ENCODE data around the gene KIAA1755.

Gene KIAA1755

GRCh38 chr20:38202153-38202981 is 58.2 kb downstream of the KIAA1755 start:
- DNase-seq: no peak

DNA sequence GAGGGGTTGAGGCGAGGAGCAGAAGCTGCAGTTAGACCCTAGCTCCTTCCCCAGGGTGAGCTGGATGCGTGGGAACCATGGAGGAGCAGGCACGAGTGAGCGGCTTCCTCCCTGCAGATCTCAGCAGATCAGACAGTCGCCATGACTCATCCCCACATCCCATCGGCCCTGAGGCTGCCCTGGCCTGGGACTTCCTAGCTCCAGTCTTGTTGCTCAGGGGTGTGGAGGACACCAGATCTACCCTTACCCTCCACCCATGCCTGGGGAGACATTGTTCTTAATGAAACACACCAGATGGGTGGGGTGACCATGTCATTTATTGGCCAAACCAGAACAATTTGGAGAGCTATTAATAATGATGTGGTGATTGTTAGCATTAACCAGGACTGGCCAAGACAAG is 59.2 kb downstream of the KIAA1755 start:
- DNase-seq: no peak

DNA sequence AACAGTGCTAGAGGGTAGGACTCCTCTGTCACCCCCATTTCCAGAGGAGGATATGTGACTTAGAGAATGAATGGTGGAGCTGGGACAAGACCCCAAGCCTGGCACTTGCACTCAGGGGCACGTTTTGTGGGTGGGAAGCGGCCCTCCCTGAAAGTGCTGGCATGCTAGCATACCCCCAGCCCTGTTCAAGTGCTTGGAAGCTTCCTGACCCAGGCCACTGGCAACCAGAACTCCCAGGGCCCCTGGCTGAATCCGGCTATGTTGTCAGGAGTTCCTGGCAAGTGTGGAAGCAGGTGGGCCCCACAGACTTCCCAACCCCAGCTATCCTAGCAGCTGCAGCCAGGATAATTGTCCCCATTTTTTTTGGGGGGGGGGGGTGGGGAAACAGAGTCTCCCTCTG is 59.9 kb downstream of the KIAA1755 start:
- no peak for DNase-seq

DNA sequence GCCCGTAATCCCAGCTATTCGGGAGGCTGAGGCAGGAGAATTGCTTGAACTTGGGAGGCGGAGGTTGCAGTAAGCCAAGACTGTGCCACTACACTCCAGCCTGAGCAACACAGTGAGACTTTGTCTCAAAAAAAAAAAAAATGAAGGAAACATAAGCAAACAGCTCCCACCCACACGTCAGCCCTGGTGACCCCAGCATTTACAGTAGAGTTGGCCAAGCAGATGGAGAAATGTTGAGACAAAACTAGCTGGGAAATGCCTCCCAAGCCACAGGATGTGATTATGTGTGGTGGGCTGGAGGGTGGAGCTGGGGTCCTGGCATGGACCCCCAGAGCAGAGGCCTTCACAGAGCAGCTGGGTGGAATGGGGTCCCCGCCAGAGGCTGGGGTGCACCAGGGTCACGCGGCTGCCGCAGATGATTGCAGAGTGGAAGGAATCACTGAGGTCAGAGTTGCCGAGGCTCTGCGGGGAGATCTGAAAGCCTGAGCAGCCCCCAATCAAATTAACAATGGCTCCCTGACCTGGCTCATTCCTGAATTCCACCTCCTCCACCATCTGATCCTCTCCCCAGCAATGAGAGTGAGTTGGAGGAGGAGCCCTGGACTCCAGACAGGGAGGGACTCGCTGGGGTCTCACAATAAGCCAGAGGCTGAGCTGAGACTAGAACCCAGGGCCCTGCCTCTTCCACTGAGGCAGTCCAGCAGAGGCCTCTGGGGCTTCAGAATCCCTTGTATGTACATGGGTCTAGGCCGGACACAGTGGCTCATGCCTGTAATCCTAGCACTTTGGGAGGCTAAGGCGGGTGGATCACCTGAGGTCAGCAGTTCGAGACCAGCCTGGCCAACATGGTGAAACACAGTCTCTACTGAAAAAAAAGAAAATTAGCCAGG is 60.8 kb downstream of the KIAA1755 start:
- no peak for DNase-seq

- no peak for DNase-seq
Measured at GRCh38 chr20:38198238-38198861, 62.2 kb downstream of the KIAA1755 start.

- no peak for DNase-seq
Measured at GRCh38 chr20:38197619-38198018, 62.9 kb downstream of the KIAA1755 start.

GRCh38 chr20:38197217-38197616 is 63.3 kb downstream of the KIAA1755 start:
- no peak for DNase-seq

- DNase-seq: no peak
Measured at GRCh38 chr20:38196592-38196991, 63.9 kb downstream of the KIAA1755 start.

GRCh38 chr20:38196076-38196475 is 64.5 kb downstream of the KIAA1755 start:
- no peak for DNase-seq

- DNase-seq: no peak
Measured at GRCh38 chr20:38195521-38195920, 65.0 kb downstream of the KIAA1755 start.

GRCh38 chr20:38194971-38195504 is 65.5 kb downstream of the KIAA1755 start:
- DNase-seq: no peak

- DNase-seq: no peak
Measured at GRCh38 chr20:38193586-38194105, 66.9 kb downstream of the KIAA1755 start.

DNA sequence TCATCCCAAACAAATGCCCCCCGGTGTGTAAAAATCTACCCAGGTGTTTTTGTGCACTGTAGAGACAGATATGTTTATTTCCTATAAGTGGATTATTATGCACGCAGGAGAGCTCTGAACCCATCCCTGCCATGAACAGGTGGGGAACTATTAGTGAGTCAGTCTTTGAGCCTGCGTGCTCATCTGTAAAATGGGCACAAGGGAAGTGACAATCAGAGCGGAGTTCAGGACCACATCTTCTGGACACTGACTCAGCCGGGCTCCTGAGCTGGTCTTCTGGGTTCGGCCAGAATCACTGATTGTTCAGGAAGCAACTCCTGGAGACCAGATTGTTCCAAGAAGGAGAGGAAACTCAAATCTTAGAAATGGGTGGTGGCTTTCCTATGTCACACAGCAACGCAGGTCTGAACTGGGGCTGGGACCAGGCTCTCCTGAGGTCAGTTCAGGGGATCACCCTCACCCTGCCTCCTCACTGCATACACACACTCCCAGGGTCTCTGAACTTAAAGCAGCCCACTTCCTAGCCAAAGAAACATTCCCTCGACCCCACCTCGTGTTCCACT is 68.1 kb downstream of the KIAA1755 start:
- DNase-seq: no peak

GRCh38 chr20:38191654-38192053 is 68.9 kb downstream of the KIAA1755 start:
- DNase-seq: no peak

DNA sequence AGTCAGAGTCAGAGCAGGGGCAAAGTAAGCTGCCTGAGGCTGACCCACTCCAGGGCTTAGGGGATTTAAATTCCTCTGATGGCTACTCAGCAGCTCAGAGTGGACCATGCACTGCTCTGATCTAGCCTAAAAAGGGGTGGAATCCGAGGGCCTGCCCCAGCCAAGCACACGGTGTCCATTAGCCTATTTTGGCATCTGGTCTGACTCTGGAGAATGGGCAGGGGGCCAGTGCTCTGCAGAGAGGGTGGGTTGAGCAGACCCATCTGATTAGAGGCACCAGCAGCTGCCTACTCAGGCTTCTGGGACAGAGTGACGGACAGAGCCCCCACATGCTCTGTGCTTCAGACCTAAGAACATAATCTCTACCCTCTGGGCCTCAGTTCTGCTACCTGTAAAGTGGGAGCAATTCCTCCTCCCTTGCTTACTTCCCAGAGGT is 69.6 kb downstream of the KIAA1755 start:
- DNase-seq: no peak

GRCh38 chr20:38190166-38190565 is 70.4 kb downstream of the KIAA1755 start:
- no peak for DNase-seq

DNA sequence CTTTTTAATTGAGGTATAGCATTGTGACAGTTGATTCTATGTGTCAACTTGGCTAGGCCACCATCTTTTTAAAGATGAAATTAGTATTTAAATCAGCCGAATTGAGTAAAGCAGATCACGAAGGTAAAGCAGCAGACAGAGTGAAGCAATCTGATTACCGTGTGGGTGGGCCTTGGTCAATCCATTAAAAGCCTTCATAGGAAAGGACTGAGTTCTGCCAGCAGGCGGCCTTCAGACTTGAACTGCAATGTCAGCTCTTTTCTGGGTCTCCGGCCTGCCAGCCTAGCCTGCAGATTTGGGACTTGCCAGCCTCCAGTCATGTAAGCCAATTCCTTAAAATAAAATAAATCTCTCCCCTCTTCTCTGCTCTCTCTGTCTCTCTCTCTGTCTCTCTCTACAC is 73.0 kb downstream of the KIAA1755 start:
- no peak for DNase-seq

DNA sequence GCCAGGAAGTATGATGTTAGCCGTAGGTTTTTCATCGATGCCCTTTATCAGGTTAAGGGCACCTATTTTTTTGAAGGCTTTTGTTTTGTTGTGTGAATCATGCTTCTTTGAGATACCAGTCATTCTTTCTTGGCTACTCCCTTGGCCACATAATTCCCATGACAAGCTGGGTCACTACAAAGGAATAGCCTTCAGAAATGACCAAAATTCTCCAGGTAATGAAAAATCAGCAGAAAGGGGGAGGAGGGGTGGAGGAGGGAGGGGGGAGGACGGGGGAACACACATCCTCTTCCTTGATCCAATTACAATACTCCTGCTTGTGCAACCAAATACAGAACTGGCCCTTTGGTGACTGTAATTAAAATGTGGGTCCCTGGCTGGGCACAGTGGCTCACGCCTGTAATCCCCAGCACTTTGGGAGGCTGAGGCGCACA is 73.7 kb downstream of the KIAA1755 start:
- DNase-seq: no peak

DNA sequence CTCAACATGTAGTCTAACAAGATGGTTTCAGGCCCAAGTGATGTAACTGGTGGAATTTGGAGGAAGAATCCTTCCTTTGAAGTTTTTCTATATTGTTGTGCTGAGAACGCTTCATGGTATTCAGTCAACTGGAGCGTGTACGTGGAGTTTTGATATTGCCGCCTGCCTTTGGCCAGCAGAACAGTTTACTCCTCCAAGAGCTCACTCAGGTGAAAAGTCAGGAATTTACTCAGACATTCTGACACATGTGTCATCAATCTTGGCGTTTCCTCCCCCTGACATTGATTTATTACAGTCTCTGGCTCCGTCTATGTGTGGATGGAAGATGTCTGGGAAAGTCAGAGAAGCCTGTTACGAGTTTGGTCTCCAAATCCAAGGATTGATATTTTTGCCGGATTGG is 76.4 kb downstream of the KIAA1755 start:
- no peak for DNase-seq

DNA sequence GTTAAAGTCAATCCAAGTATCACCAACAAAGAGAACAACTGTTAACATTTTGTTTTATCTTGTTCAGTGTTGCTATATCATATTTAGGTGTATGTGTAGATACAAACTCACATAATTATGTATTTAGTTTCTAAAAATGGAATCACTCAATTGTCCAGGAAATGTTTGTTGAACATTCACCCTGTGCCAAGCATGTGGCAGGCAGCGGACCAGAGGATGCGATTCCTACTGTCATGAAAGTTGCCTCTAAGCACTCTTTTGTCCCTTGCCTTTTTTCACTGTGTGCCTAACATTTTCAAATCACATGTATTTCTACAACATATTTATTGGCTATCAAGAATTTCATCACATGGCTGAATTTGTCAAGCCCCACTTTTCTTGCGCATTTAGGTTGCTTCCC is 78.6 kb downstream of the KIAA1755 start:
- no peak for DNase-seq

GRCh38 chr20:38181207-38181801 is 79.2 kb downstream of the KIAA1755 start:
- no peak for DNase-seq

GRCh38 chr20:38180781-38181180 is 79.8 kb downstream of the KIAA1755 start:
- DNase-seq: no peak

Measured in stimulated activated CD4-positive, alpha-beta T cell treated with anti-CD3 and anti-CD28 coated beads, Interleukin-1b, Interleukin-23, amount 100 ng/mL, for 48 hours (primary cell).